ENCODE measurements around the gene YY2.

The YY2 gene

DNA sequence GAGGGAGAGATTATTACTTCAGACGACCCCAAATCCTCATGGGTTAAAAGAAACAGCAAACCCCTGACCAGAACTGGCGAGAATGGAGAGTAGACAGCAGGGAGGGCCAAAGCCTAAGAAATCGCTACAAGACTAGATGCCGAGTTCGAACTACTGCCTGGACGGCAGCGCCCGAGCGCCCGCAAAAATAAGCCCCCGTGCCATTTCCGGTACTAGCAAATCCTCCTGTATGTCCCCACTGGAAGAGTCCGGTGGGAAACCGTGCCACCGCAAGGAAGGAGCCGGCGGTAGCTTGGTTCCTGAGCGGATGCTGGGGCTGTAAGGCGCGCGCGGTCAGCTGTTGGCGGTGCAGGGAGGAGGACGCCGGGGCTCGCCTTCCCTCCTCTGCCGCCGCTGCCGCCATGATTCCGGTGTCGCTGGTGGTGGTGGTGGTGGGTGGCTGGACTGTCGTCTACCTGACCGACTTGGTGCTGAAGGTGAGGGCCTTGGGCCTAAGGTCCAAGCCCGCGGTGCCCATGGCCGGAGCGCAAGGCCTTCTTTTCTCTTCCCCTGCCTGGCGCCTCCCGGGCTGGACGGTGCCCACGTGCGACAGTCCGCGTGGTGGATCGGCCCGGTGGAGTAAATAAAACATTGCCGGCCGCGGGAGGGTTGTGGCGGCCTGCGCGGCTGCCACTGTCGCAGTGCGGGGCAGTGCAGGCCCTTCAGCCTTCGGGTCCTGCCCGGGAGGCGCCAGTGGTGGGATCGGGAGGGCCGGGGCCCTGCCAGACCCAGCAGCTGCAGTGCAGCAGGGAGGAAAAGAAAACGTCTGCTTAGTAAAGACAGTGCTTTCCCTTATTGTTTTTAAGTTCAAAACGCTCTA, 16.2 kb upstream of the YY2 start, which contains the start of gene MBTPS2:
MBTPS2 (plus strand) TSS at position 284 of the 859 bp plus-strand sequence; CDS start at position 402, 118 bp downstream.
- Histone ChIP-seq H3K4me1 (ENCODE audit: control insufficient read depth in 1 of 2, insufficient read depth in 1 of 2, low read depth in 1 of 2, low read length in 1 of 2) (peaks cover 0 to 6% of the 10 kb centered on the region in 2 experiments), H3K27ac (peak within 1 kb of the TSS; percentile 35), H3K27me3 (peaks cover 18% of the 10 kb centered on the region), H3K4me3 (ENCODE audit: low read depth in 1 of 2, low read length in 1 of 2) (peak within 1 kb of the TSS; percentile 60 to 62), H3K36me3 (no peaks in the 10 kb centered on the region), H3K9me3 (no peaks in the 10 kb centered on the region)
- TF ChIP-seq, protein P1, sequence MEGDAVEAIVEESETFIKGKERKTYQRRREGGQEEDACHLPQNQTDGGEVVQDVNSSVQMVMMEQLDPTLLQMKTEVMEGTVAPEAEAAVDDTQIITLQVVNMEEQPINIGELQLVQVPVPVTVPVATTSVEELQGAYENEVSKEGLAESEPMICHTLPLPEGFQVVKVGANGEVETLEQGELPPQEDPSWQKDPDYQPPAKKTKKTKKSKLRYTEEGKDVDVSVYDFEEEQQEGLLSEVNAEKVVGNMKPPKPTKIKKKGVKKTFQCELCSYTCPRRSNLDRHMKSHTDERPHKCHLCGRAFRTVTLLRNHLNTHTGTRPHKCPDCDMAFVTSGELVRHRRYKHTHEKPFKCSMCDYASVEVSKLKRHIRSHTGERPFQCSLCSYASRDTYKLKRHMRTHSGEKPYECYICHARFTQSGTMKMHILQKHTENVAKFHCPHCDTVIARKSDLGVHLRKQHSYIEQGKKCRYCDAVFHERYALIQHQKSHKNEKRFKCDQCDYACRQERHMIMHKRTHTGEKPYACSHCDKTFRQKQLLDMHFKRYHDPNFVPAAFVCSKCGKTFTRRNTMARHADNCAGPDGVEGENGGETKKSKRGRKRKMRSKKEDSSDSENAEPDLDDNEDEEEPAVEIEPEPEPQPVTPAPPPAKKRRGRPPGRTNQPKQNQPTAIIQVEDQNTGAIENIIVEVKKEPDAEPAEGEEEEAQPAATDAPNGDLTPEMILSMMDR (IDR thresholded peaks at IDR 0.05): no peak

DNA sequence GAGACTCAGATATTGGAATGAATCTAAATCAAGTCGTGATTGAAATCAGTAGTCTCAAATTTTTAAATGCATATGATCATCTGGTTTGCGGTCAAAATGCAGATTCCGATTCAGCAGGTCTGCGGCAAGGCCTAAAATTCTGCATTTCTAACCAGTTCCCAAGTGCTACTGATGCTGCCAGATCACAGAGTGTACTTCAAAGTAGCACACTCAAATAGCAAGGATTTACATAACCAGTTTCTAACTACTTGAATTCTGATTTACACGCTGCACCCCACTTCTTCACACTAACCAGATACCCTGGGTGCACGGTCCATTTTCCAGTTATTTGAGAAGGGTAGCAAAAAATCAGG, 15.6 kb upstream of the YY2 start:
- Histone ChIP-seq H3K27me3 (peaks cover 18% of the 10 kb centered on the region), H3K36me3 (no peaks in the 10 kb centered on the region), H3K4me3 (ENCODE audit: low read depth in 1 of 2, low read length in 1 of 2) (peak overlapping the region; percentile 60 to 62), H3K4me1 (ENCODE audit: control insufficient read depth in 1 of 2, insufficient read depth in 1 of 2, low read depth in 1 of 2, low read length in 1 of 2) (peaks cover 0 to 6% of the 10 kb centered on the region in 2 experiments), H3K27ac (no peak overlapping the region), H3K9me3 (no peaks in the 10 kb centered on the region)
- TF ChIP-seq, protein P1 (IDR thresholded peaks at IDR 0.05): no peak

DNA sequence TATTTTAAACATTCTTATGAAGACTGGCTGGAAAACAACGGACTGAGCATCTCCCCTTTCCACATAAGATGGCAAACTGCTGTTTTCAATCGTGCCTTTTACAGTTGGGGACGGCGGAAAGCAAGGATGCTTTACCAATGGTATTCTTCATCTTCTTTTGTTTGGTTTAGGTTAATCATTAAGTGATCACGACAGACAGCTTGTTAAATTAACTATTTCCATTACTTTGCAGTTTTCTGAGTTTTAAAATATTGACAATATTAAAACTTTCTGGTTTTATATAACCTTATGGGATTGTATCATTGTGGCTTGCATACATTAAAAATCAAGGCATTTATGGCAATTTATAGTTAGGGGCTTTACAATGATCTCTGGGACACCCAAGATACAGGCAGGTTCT, 12.6 kb upstream of the YY2 start:
- no peaks in the 10 kb centered on the region for H3K27me3 ChIP-seq
- H3K9me3 ChIP-seq: no peaks in the 10 kb centered on the region
- TF ChIP-seq, protein P1 (IDR thresholded peaks at IDR 0.05): no peak
- H3K27ac ChIP-seq: no peak overlapping the region
- peaks cover 0 to 6% of the 10 kb centered on the region in 2 experiments for H3K4me1 ChIP-seq (ENCODE audit: control insufficient read depth in 1 of 2, insufficient read depth in 1 of 2, low read depth in 1 of 2, low read length in 1 of 2)
- H3K4me3 ChIP-seq (ENCODE audit: low read depth in 1 of 2, low read length in 1 of 2): no peak overlapping the region
- H3K36me3 ChIP-seq: no peaks in the 10 kb centered on the region

DNA sequence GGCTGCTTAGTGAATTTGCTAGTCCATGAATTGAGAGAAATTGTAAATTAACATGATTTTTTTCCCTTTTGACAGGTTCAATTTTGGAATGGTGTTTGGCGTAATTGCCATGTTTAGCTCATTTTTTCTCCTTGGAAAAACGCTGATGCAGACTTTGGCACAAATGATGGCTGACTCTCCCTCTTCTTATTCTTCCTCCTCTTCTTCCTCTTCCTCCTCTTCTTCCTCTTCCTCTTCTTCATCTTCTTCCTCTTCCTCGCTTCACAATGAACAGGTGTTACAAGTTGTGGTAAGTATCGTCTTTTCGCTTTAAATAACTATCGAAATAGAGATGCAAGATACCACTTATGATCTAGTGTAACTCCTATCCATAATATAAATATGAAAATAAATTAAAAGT, 10.7 kb upstream of the YY2 start:
- TF ChIP-seq, protein P1 (IDR thresholded peaks at IDR 0.05): no peak

DNA sequence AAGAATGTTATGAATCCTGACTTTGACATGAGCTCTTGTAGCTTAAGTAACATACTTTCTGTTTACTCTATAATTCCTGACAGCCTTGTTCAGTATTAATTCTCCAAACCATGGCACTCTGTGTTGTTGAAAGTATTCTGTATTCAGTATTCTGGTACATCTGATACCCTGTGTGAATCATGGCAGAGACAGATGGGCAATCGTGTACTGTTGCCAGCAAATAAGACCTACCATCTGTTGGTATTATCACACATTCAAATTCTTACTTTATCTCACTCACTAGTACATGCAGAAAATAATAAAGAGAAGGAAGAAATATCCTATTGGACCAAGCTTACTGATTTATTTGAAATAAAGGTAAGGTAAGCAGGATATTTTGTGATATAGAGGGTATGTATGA, 8.4 kb upstream of the YY2 start:
- H3K4me3 ChIP-seq (ENCODE audit: low read depth in 1 of 2, low read length in 1 of 2): no peak overlapping the region
- H3K27me3 ChIP-seq: no peaks in the 10 kb centered on the region
- no peaks in the 10 kb centered on the region for H3K9me3 ChIP-seq
- no peaks in the 10 kb centered on the region for H3K4me1 ChIP-seq (ENCODE audit: control insufficient read depth in 1 of 2, insufficient read depth in 1 of 2, low read depth in 1 of 2, low read length in 1 of 2)
- TF ChIP-seq, protein P1 (IDR thresholded peaks at IDR 0.05): no peak
- no peak overlapping the region for H3K27ac ChIP-seq
- H3K36me3 ChIP-seq: no peaks in the 10 kb centered on the region

More for the DNA sequence above, 10.7 kb upstream of the YY2 start:
- peaks cover 0 to 2% of the 10 kb centered on the region in 2 experiments for H3K4me1 ChIP-seq (ENCODE audit: control insufficient read depth in 1 of 2, insufficient read depth in 1 of 2, low read depth in 1 of 2, low read length in 1 of 2)
- H3K9me3 ChIP-seq: no peaks in the 10 kb centered on the region
- H3K27ac ChIP-seq: no peak overlapping the region
- no peaks in the 10 kb centered on the region for H3K36me3 ChIP-seq
- H3K4me3 ChIP-seq (ENCODE audit: low read depth in 1 of 2, low read length in 1 of 2): no peak overlapping the region
- H3K27me3 ChIP-seq: no peaks in the 10 kb centered on the region
